ENCODE measurements around the gene CLDN2. TPM values are rescaled to one million over a fixed set of nuclear protein-coding genes. Genes with fewer than 3 reads are reported as not detected.

CLDN2 gene
- total RNA-seq, 3 donors from 2014 or later (not counting 1 experiment from before 2014, with no cell fraction given) = not detected

- H3K4me3 ChIP-seq (ENCODE audit: low read length) = no peak overlapping the region
- Mint-ChIP-seq H3K4me3 (no peak overlapping the region), H3K36me3 (no peaks in the 10 kb centered on the region), H3K4me1 (no peaks in the 10 kb centered on the region), H3K27ac (no peak overlapping the region), H3K9me3 (no peaks in the 10 kb centered on the region), H3K27me3 (ENCODE audit: low read depth in 2 of 2) (no peaks in the 10 kb centered on the region)
- ATAC-seq = no peak
- no peaks in the 10 kb centered on the region for H3K27me3 ChIP-seq (ENCODE audit: control insufficient read depth, insufficient read depth, low read length)
- no peak for DNase-seq
- H3K36me3 ChIP-seq (ENCODE audit: control insufficient read depth, insufficient read depth, low read length) = no peaks in the 10 kb centered on the region
- no peaks in the 10 kb centered on the region for H3K9me3 ChIP-seq (ENCODE audit: control insufficient read depth, insufficient read depth, low read length)
- 95% methylated on average over 2 of the region's 3 CpGs for WGBS (ENCODE audit: insufficient coverage)
- TF ChIP-seq CTCF (IDR thresholded peaks at IDR 0.05) = no peak
- H3K27ac ChIP-seq (ENCODE audit: low read length) = no peak overlapping the region
- H3K4me1 ChIP-seq (ENCODE audit: control insufficient read depth, insufficient read depth, low read length) = no peaks in the 10 kb centered on the region
- intact Hi-C loops (cut with micrococcal nuclease) = no loop called here
These were observed 28.4 kb downstream of the CLDN2 start for GRCh38 chrX:106948641-106949040.

- ATAC-seq (no peak), DNase-seq (no peak)
- H3K4me1 Mint-ChIP-seq = no peaks in the 10 kb centered on the region
- H3K9me3 Mint-ChIP-seq = no peaks in the 10 kb centered on the region
- Histone ChIP-seq H3K4me1 (ENCODE audit: control insufficient read depth, insufficient read depth, low read length) (no peaks in the 10 kb centered on the region), H3K27me3 (ENCODE audit: control insufficient read depth, insufficient read depth, low read length) (no peaks in the 10 kb centered on the region), H3K36me3 (ENCODE audit: control insufficient read depth, insufficient read depth, low read length) (no peaks in the 10 kb centered on the region), H3K27ac (ENCODE audit: low read length) (no peak overlapping the region), H3K4me3 (ENCODE audit: low read length) (no peak overlapping the region), H3K9me3 (ENCODE audit: control insufficient read depth, insufficient read depth, low read length) (no peaks in the 10 kb centered on the region)
- no peak overlapping the region for H3K4me3 Mint-ChIP-seq
- intact Hi-C loops (cut with micrococcal nuclease) = no loop called here
- H3K27me3 Mint-ChIP-seq (ENCODE audit: low read depth in 2 of 2) = no peaks in the 10 kb centered on the region
- no peak for TF ChIP-seq CTCF (IDR thresholded peaks at IDR 0.05)
- no peak overlapping the region for H3K27ac Mint-ChIP-seq
- no peaks in the 10 kb centered on the region for H3K36me3 Mint-ChIP-seq
- no CpG with 5 or more reads among the region's 1 CpG for WGBS (ENCODE audit: insufficient coverage)
These were observed 29.2 kb downstream of the CLDN2 start for GRCh38 chrX:106949366-106949765.

GRCh38 chrX:106950381-106950780 is 30.2 kb downstream of the CLDN2 start:
- no peak overlapping the region for H3K4me3 ChIP-seq (ENCODE audit: low read length)
- DNase-seq (no peak), ATAC-seq (no peak)
- WGBS (ENCODE audit: insufficient coverage) = 83% methylated on average over 2 of the region's 2 CpGs
- H3K9me3 ChIP-seq (ENCODE audit: control insufficient read depth, insufficient read depth, low read length) = no peaks in the 10 kb centered on the region
- H3K9me3 Mint-ChIP-seq = no peaks in the 10 kb centered on the region
- no peaks in the 10 kb centered on the region for H3K4me1 ChIP-seq (ENCODE audit: control insufficient read depth, insufficient read depth, low read length)
- H3K4me1 Mint-ChIP-seq = no peaks in the 10 kb centered on the region
- no peak overlapping the region for H3K27ac ChIP-seq (ENCODE audit: low read length)
- intact Hi-C loops (cut with micrococcal nuclease) = no loop called here
- peaks cover 0 to 3% of the 10 kb centered on the region in 2 donors for H3K27me3 Mint-ChIP-seq (ENCODE audit: low read depth in 2 of 2)
- H3K36me3 ChIP-seq (ENCODE audit: control insufficient read depth, insufficient read depth, low read length) = no peaks in the 10 kb centered on the region
- H3K4me3 Mint-ChIP-seq = no peak overlapping the region
- no peak for TF ChIP-seq CTCF (IDR thresholded peaks at IDR 0.05)
- no peaks in the 10 kb centered on the region for H3K27me3 ChIP-seq (ENCODE audit: control insufficient read depth, insufficient read depth, low read length)
- H3K27ac Mint-ChIP-seq = no peak overlapping the region
- no peaks in the 10 kb centered on the region for H3K36me3 Mint-ChIP-seq

- no peak overlapping the region for H3K4me3 Mint-ChIP-seq
- no peaks in the 10 kb centered on the region for H3K36me3 Mint-ChIP-seq
- intact Hi-C loops (cut with micrococcal nuclease) = no loop called here
These were observed 31.0 kb downstream of the CLDN2 start for GRCh38 chrX:106951230-106951629.

More at GRCh38 chrX:106951230-106951629, 31.0 kb downstream of the CLDN2 start:
- H3K27me3 ChIP-seq (ENCODE audit: control insufficient read depth, insufficient read depth, low read length) = no peaks in the 10 kb centered on the region
- whole genome bisulfite sequencing (ENCODE audit: insufficient coverage) = 94% methylated on average over 6 of the region's 6 CpGs
- H3K4me3 ChIP-seq (ENCODE audit: low read length) = no peak overlapping the region
- H3K4me1 ChIP-seq (ENCODE audit: control insufficient read depth, insufficient read depth, low read length) = no peaks in the 10 kb centered on the region
- peaks cover 0 to 8% of the 10 kb centered on the region in 2 donors for H3K27me3 Mint-ChIP-seq (ENCODE audit: low read depth in 2 of 2)
- DNase-seq = no peak
- H3K36me3 ChIP-seq (ENCODE audit: control insufficient read depth, insufficient read depth, low read length) = no peaks in the 10 kb centered on the region
- H3K9me3 ChIP-seq (ENCODE audit: control insufficient read depth, insufficient read depth, low read length) = no peaks in the 10 kb centered on the region
- H3K9me3 Mint-ChIP-seq = no peaks in the 10 kb centered on the region
- no peak for TF ChIP-seq CTCF (IDR thresholded peaks at IDR 0.05)
- no peaks in the 10 kb centered on the region for H3K4me1 Mint-ChIP-seq
- ATAC-seq = no peak
- no peak overlapping the region for H3K27ac ChIP-seq (ENCODE audit: low read length)
- H3K27ac Mint-ChIP-seq = no peak overlapping the region
